H9 (cell line): ENCODE data around the gene DMRTB1. TPM values are rescaled to one million over a fixed set of nuclear protein-coding genes. Genes with fewer than 3 reads are reported as not detected.

Experiments used
- DNase-seq: peaks from one replicate; pipeline ENCODE4 v3.0.0-alpha.2; 2017
- H2AFZ ChIP-seq: one replicate; pipeline ENCODE4 v1.6.1; 2013; ENCODE audit warnings: mild to moderate bottlenecking, low read length, control low read depth, moderate library complexity
- H2AK5ac ChIP-seq: 2 replicates; pipeline ENCODE4 v1.6.1; 2013; ENCODE audit warnings: low read length, control low read depth, mixed read lengths; ENCODE audit not compliant: insufficient read length
- H2BK120ac ChIP-seq: one replicate; pipeline ENCODE4 v1.6.1; 2013; ENCODE audit warnings: low read depth, mild to moderate bottlenecking, low read length, control low read depth, inconsistent platforms; ENCODE audit not compliant: poor library complexity, severe bottlenecking
- H2BK12ac ChIP-seq: 2 replicates; pipeline ENCODE4 v1.6.1; 2013; ENCODE audit warnings: low read length, control low read depth, mixed read lengths, low read depth; ENCODE audit not compliant: insufficient read length
- H2BK15ac ChIP-seq: 2 replicates; pipeline ENCODE4 v1.6.1; 2013; ENCODE audit warnings: low read depth, low read length, control low read depth
- H2BK20ac ChIP-seq: one replicate; pipeline ENCODE4 v1.6.1; 2013; ENCODE audit warnings: low read depth, mild to moderate bottlenecking, low read length, control low read depth, inconsistent platforms; ENCODE audit not compliant: poor library complexity, severe bottlenecking
- H2BK5ac ChIP-seq: 2 replicates; pipeline ENCODE4 v1.6.1; 2013; ENCODE audit warnings: low read length, control low read depth, mixed read lengths; ENCODE audit not compliant: insufficient read length
- H3K14ac ChIP-seq: 2 replicates; pipeline ENCODE4 v1.6.1; 2013; ENCODE audit warnings: low read length, control low read depth; ENCODE audit not compliant: insufficient read depth
- H3K18ac ChIP-seq: 2 replicates; pipeline ENCODE4 v1.6.1; 2013; ENCODE audit warnings: low read depth, mild to moderate bottlenecking, mixed read lengths, low read length, control low read depth; ENCODE audit not compliant: insufficient read length
- H3K23ac ChIP-seq: 2 replicates; pipeline ENCODE4 v1.6.1; 2013; ENCODE audit warnings: low read length, control low read depth, mixed read lengths, low read depth; ENCODE audit not compliant: insufficient read length
- H3K23me2 ChIP-seq: 2 replicates; pipeline ENCODE4 v1.6.1; 2013; ENCODE audit warnings: low read depth, mild to moderate bottlenecking, mixed read lengths, low read length, control low read depth; ENCODE audit not compliant: insufficient read length, poor library complexity, severe bottlenecking
- H3K27ac ChIP-seq: 2 replicates; pipeline ENCODE4 v1.5.1; 2013; ENCODE audit warnings: low read length, control low read depth, mixed read lengths, low read depth; ENCODE audit not compliant: insufficient read length
- H3K27me3 ChIP-seq: 2 replicates; pipeline ENCODE4 v1.6.1; 2013; ENCODE audit warnings: low read length, control low read depth, inconsistent platforms; ENCODE audit not compliant: insufficient read depth
- H3K4ac ChIP-seq: 2 replicates; pipeline ENCODE4 v1.6.1; 2013; ENCODE audit warnings: low read depth, mild to moderate bottlenecking, control low read depth, inconsistent platforms, low read length, moderate library complexity
- H3K4me1 ChIP-seq: 2 replicates; pipeline ENCODE4 v1.6.1; 2013; ENCODE audit warnings: low read length, control low read depth, inconsistent platforms; ENCODE audit not compliant: insufficient read depth
- H3K4me2 ChIP-seq: 2 replicates; pipeline ENCODE4 v1.6.1; 2013; ENCODE audit warnings: low read length, control low read depth, mixed read lengths; ENCODE audit not compliant: insufficient read length, insufficient read depth
- H3K56ac ChIP-seq: 2 replicates; pipeline ENCODE4 v1.6.1; 2013; ENCODE audit warnings: low read depth, mild to moderate bottlenecking, mixed read lengths, low read length, control low read depth; ENCODE audit not compliant: insufficient read length
- H3K79me1 ChIP-seq: 2 replicates; pipeline ENCODE4 v1.6.1; 2013; ENCODE audit warnings: low read depth, mild to moderate bottlenecking, moderate library complexity, low read length, control low read depth, inconsistent platforms; ENCODE audit not compliant: insufficient read depth, poor library complexity, severe bottlenecking
- H3K79me2 ChIP-seq: 2 replicates; pipeline ENCODE4 v1.6.1; 2013; ENCODE audit warnings: low read length, control low read depth, inconsistent platforms; ENCODE audit not compliant: insufficient read depth
- H3K9ac ChIP-seq: 2 replicates; pipeline ENCODE4 v1.6.1; 2013; ENCODE audit warnings: low read length, control low read depth, mixed read lengths; ENCODE audit not compliant: insufficient read length; ENCODE audit errors: extremely low read depth
- H3K9me3 ChIP-seq: one replicate; pipeline ENCODE4 v1.6.1; 2013; ENCODE audit warnings: low read depth, low read length, inconsistent platforms; ENCODE audit not compliant: control insufficient read depth
- H3T11ph ChIP-seq: one replicate; pipeline ENCODE4 v1.6.1; 2013; ENCODE audit warnings: mild to moderate bottlenecking, low read length, control low read depth, inconsistent platforms
- H4K20me1 ChIP-seq: one replicate; pipeline ENCODE4 v1.6.1; 2013; ENCODE audit not compliant: control insufficient read depth, insufficient read length, insufficient read depth
- H4K5ac ChIP-seq: 2 replicates; pipeline ENCODE4 v1.6.1; 2013; ENCODE audit warnings: low read depth, mild to moderate bottlenecking, mixed read lengths, low read length, control low read depth; ENCODE audit not compliant: insufficient read length
- H4K8ac ChIP-seq: replicated peaks from 2 replicates; pipeline ENCODE4 v1.6.1; 2013; ENCODE audit warnings: low read length, control low read depth, mixed read lengths, low read depth; ENCODE audit not compliant: insufficient read length
- H4K91ac ChIP-seq: 2 replicates; pipeline ENCODE4 v1.6.1; 2013; ENCODE audit warnings: low read depth, mild to moderate bottlenecking, moderate library complexity, mixed read lengths, low read length, control low read depth; ENCODE audit not compliant: insufficient read length
- H3K27ac Mint-ChIP-seq, 3 experiments: 2 replicates in 2 of 3; 3 replicates in 1 of 3; pipeline ENCODE4 v1.8.0; 2020 to 2021; ENCODE audit warnings: mixed read lengths in 3 of 3, mild to moderate bottlenecking in 1 of 3, moderate library complexity in 1 of 3
- H3K27me3 Mint-ChIP-seq: 2 replicates; pipeline ENCODE4 v1.8.0; 2021; ENCODE audit warnings: low read depth, mild to moderate bottlenecking, moderate library complexity, mixed read lengths
- H3K36me3 Mint-ChIP-seq, 3 experiments: 2 replicates in 2 of 3; 3 replicates in 1 of 3; pipeline ENCODE4 v1.8.0; 2020 to 2021; ENCODE audit warnings: low read depth in 3 of 3, mixed read lengths in 3 of 3; ENCODE audit not compliant: insufficient read depth in 1 of 3
- H3K4me1 Mint-ChIP-seq, 2 experiments: 2 replicates each; pipeline ENCODE4 v1.8.0; 2020; ENCODE audit warnings: mixed read lengths in 2 of 2
- H3K4me3 Mint-ChIP-seq, 2 experiments: 2 replicates in 1 of 2; 3 replicates in 1 of 2; pipeline ENCODE4 v1.8.0; 2020 to 2021; ENCODE audit warnings: mild to moderate bottlenecking in 2 of 2, mixed read lengths in 2 of 2, moderate library complexity in 1 of 2
- H3K9me3 Mint-ChIP-seq, 2 experiments: 2 replicates in 1 of 2; 3 replicates in 1 of 2; pipeline ENCODE4 v1.8.0; 2020; ENCODE audit warnings: mild to moderate bottlenecking in 2 of 2, mixed read lengths in 2 of 2, moderate library complexity in 1 of 2
- CTCF ChIP-seq: fragments of 200-600 bp; sonication (generic); conservative IDR thresholded peaks from 3 replicates; pipeline ENCODE4 v1.8.0; 2021; ENCODE audit warnings: antibody characterized with exemption, mild to moderate bottlenecking
- WGBS: extraction: QIAGEN DNeasy Blood & Tissue Kit; methylation state at CpG from one replicate; pipeline ENCODE4 v1.1.7; 2013; ENCODE audit warnings: missing lambda C conversion rate, low lambda C conversion rate, mixed read lengths; ENCODE audit not compliant: insufficient read length; ENCODE audit errors: extremely low coverage; 5-methylcytosine and 5-hydroxymethylcytosine counted together
- total RNA-seq: library from RNA; stranded (reverse); gene quantifications from 2 replicates; pipeline ENCODE4 v1.2.1, GENCODE V29; 2021

DMRTB1 gene
- total RNA-seq, 1 experiment from 2014 or later, result not detected

GRCh38 chr1:53440633-53441032, 18.6 kb upstream of the DMRTB1 start:
- Histone ChIP-seq H2BK20ac (no peak overlapping the region), H3K9ac (no peak overlapping the region), H2AFZ (no peak overlapping the region), H3K79me2 (no peaks in the 10 kb centered on the region), H2BK120ac (no peak overlapping the region), H4K8ac (no peak overlapping the region), H3K4ac (no peak overlapping the region), H3K79me1 (no peaks in the 10 kb centered on the region), H3K4me1 (peaks cover 14% of the 10 kb centered on the region; the same call in 1 of the 2 replicates), H2BK15ac (no peak overlapping the region), H3K27me3 (no peaks in the 10 kb centered on the region), H3K56ac (no peak overlapping the region), H3T11ph (no peak overlapping the region), H3K4me2 (no peak overlapping the region), H3K14ac (no peak overlapping the region), H3K23me2 (no peaks in the 10 kb centered on the region), H2BK12ac (no peak overlapping the region), H2AK5ac (no peak overlapping the region), H4K20me1 (no peaks in the 10 kb centered on the region), H3K18ac (no peak overlapping the region), H4K91ac (no peak overlapping the region), H3K27ac (no peak overlapping the region), H3K23ac (no peak overlapping the region), H3K9me3 (peaks cover 18% of the 10 kb centered on the region), H4K5ac (no peak overlapping the region), H2BK5ac (no peak overlapping the region)
- peaks cover 33 to 34% of the 10 kb centered on the region in 2 experiments for H3K4me1 Mint-ChIP-seq
- H3K27ac Mint-ChIP-seq, result peak overlapping the region in 2 of 3 experiments; percentile 32 to 89; a peak in 3 of 7 replicates
- no CpG with 5 or more reads among the region's 6 CpGs for WGBS
- H3K27me3 Mint-ChIP-seq, result no peaks in the 10 kb centered on the region
- DNase-seq, result no peak
- H3K9me3 Mint-ChIP-seq, result peaks cover 26 to 33% of the 10 kb centered on the region in 2 experiments
- no peak overlapping the region for H3K4me3 Mint-ChIP-seq
- H3K36me3 Mint-ChIP-seq, result peaks cover 0 to 38% (median 20%) of the 10 kb centered on the region in 3 experiments
- TF ChIP-seq CTCF, result no peak
